CD4-positive, alpha-beta T cell treated with Interleukin-2 at 100 ng/mL for 4 hours (primary cell): ENCODE data around the gene FUT8.

ENCODE experiments used
- DNase-seq: peaks from one replicate; pipeline ENCODE4 v3.0.0-alpha.2; 2020; ENCODE audit warnings: low spot score

FUT8 gene

DNA sequence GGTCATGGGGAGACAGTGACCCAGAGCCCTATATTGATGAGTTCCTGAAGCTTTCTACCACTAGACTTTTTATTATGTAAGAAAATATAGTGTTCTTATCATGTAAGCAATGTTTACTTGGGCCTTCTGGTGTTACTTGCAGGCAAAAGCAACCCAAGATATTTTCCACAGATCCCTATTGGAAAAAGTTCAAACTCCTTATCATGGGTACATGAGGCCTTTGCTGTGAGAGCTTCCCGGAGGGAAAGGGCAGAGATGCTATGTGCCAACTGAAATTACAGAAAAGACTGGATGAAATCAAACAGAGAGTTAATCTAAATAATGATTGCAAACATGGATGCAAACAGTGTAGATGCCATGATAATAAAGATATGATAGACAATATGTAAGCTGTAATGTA lies 361.5 kb downstream of the FUT8 start:
- DNase-seq, result no peak

GRCh38 chr14:65776193-65776852 lies 363.8 kb downstream of the FUT8 start:
- no peak for DNase-seq

DNA sequence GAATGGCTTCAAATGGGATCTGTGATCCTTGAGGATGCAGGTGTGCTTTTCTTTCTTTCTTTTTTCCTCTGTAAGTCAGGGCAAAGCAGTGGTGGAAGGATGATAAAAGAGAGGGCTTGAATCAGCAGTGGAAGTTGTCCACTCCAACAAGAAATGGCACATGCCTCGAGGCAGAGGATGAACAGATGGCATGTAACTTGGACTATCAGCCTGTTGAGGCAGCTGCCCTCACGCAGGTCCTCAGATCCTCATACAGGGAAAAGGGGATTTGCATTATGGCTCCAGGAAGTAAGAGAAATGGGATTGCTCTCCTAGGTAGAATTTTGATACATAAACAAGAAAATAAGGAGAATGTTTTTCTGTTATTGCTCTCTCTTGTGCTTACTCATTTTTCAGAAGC lies 368.0 kb downstream of the FUT8 start:
- DNase-seq, result no peak

DNA sequence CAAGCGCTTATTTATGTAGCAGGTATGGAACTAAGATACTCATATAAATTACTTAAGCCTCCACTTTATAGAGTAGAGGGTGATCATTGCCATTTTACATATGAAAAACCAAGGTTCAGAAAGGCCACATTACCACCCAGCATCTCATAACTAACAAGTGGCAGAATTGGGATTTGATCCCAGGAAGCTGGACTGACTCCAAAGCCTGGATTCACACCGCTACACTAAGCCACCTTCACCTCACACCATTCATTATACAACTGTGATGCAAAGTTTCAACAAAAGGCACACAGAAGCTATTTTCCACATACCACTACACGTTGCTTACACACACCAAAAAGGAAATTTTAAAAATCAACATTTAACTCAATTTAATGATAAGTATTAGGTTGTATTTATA lies 370.6 kb downstream of the FUT8 start:
- no peak for DNase-seq

DNA sequence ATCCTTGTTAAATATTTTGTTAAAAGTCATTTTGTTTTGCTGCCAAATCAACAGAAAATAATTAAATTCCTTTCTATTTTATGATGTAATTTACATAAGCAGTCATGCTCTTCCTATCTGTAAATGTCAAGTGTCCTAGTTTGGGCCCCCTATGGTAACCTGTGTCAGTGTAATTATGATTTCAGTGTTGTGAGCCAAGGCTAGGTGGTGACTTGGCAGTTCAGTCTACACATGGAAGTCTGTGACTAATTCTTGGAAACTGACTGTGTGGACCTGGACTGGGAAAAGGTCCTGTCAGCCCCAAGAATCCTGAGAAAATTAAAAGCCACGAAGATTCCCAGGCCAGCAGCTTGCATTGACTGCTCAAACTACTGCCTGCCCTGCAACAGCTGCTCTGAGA lies 371.0 kb downstream of the FUT8 start:
- DNase-seq, result no peak

DNA sequence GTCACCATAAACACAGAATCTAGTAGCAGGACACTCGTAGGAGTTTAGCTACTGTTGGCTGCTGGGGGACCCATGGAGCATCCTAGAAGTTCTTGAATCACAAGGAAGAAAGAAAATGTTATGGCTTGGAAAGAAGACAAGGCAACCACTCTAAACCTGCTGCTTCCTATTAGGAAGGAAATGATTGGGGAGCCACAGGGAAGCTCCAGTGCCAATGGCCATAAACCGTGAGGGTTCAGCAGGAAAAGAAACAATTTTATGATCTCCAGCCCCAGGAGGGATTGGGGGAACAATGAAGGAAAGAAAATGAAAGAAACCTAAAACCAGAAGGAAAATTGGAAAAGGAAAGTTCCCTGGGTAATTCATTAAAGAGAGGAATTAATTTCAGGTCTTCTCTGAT lies 372.0 kb downstream of the FUT8 start:
- DNase-seq, result no peak

DNA sequence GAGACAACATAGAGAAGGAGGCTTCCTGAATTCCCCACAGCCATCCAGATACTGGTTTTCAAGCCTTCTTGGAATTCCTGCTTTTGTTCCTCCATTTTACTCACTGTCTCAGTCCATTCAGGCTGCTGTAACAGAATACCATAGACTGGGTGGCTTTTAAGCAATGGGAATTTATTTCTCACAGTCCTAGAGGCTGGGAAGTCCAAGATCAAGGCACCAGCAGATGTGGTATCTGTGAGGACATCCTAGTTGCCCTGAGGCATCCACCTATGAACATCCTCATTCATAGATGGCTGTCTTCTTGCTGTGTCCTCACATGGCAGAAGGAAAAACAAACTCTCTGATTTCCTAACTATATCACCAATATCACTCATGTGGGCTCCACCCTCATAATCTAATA lies 374.9 kb downstream of the FUT8 start:
- DNase-seq, result no peak

- no peak for DNase-seq
These were observed 376.3 kb downstream of the FUT8 start for GRCh38 chr14:65788876-65789275.

DNA sequence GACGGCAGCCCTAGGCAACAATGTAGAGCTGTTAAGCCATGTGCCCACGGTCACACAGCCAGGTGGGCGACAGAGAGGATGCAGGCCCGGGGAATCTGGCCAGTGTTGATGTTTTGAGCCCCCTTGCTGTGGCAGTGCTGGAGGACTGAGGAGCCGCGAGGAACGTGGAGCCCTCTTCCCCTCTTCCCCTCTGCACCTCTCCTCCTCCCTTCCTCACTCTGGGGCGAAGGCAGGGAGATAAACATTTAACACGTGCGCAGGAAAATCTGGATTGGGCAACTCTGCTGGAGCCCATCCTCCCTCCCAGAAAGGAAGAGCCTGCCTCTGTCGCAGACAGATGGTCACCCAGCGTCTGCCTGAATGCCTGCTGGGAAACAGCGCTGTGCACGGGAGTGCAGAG lies 376.8 kb downstream of the FUT8 start:
- DNase-seq, result no peak

- DNase-seq, result no peak
These were observed 377.8 kb downstream of the FUT8 start for GRCh38 chr14:65790172-65790815.

- no peak for DNase-seq
These were observed 378.9 kb downstream of the FUT8 start for GRCh38 chr14:65791191-65791981.

DNA sequence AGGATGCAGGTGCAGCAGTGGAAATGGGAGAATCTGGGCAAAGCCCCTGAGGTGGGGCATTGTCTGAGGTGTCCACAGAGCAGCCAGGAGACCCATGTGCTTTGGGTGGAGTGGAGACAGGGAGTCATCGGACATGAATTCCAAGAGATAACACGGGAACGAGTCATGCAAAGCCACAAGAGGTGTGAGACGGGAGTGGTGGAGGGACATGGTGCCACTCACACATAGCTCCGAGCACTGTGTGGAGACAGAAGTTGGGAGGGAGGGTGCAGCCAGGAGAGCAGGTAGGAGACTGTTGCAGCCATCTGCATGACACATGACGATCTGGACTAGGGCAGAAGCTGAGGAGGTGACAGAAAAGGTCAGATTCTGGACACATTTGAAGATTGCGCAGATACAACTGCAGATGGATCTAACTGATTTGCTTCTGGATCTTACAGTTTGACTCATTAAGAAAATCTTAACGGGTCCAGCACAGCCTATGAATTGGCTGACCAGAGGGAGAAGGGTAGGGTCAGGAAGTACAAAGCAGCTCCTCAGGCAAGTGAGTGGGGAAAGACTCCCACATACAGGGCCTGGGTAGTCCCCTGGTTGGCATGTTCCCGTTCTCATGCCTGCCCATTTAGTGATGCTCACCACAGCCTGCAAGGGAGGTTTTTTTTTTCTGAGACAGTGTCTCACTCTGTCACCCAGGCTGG lies 379.8 kb downstream of the FUT8 start:
- no peak for DNase-seq
